ENCODE results near the gene DSCAML1. TPM values are rescaled to one million over a fixed set of nuclear protein-coding genes. Genes with fewer than 3 reads are reported as not detected.

DSCAML1 gene
- total RNA-seq, 1 experiment from 2014 or later, result not detected

- DNase-seq (ENCODE audit: low read depth), result no peak
These were observed 245.2 kb downstream of the DSCAML1 start for GRCh38 chr11:117551761-117552343.

- DNase-seq (ENCODE audit: low read depth), result no peak
These were observed 246.6 kb downstream of the DSCAML1 start for GRCh38 chr11:117550466-117550865.

GRCh38 chr11:117549417-117549816 lies 247.6 kb downstream of the DSCAML1 start:
- no peak for DNase-seq (ENCODE audit: low read depth)

GRCh38 chr11:117548876-117549275 lies 248.1 kb downstream of the DSCAML1 start:
- no peak for DNase-seq (ENCODE audit: low read depth)

- no peak for DNase-seq (ENCODE audit: low read depth)
These were observed 249.1 kb downstream of the DSCAML1 start for GRCh38 chr11:117547946-117548345.

DNA sequence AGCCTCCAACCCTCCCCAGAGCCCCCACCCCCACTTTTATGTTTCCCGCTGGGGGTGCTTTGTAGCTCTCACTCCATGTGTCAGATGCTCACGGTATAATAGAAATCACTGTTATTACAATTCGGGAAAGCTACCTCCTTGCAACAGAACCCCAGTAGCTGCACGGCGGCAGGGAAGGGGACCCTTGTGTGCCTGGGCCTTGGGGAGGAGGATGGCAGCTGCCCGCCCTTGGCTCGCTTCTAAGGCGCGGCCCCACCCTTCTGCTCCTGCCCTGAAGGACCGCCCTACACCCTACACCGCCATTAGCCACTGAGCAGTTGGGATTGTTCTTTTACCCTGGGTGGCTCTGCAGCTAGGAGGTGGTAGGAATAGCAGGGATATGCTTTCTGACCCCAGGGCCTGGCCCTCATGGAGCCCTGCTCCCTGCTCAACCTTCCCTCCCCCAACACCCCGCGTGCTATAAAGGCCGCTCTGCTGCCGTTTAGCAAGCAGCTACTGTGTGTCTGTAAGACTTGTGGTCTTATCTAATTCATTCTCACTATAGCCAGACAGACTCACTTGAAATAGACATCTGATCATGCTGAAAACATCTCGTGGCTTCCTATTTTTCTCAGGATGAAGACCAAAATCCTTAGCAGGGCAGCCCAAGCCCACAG lies 249.7 kb downstream of the DSCAML1 start:
- no peak for DNase-seq (ENCODE audit: low read depth)

- no peak for DNase-seq (ENCODE audit: low read depth)
These were observed 250.4 kb downstream of the DSCAML1 start for GRCh38 chr11:117546431-117547194.

- DNase-seq (ENCODE audit: low read depth), result no peak
These were observed 251.3 kb downstream of the DSCAML1 start for GRCh38 chr11:117545706-117546105.

DNA sequence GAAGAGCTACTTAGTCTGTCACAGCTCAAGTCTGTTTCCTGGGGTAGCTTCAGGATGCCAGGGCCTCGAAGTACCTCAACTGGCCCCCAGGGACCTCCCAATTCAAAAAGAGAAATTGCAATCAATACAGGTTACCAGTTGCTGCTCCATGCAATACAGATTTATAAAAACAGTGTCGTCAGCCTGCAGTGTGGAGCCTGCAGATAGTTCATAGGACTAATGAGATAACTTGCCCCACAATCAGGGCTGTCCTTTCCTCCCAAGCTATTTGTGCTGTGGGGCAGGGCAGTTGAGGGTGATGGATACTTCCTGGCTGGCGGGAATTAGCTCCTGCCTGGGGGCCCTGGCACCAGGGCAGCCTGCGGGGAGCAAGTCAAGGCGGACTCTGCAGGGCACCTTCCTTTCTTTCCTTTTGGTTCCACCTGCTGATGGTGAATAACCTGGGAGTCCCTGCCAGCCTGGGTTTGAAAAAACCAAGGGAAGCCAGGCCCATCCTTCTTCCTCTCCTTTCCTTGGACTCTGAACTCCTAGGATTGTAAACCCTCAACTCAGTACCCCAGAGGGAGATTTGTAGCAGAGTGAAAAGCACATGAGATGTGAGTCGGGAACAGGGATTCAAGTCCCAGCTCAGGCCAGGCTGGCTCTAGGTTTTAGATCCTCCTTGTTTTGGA lies 252.8 kb downstream of the DSCAML1 start:
- DNase-seq (ENCODE audit: low read depth), result no peak

DNA sequence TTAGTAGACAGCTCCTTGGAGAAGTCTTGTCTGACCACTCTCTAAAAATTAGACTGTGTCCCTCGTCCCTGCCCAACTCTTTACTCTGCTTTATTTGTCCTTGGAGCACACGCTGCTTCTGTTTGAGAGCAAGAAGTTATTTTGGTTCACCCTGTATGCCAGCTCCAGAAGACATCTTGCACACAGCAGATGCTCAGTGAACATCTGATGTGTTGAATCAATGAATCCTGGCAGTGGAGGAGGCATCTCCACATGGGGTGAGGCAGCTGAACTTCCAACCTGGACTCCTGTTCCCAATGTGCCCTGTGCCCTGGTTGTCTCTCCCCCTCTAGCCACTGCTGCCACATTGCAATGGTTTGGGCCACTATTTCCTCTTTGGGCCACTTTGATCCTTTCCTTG lies 255.8 kb downstream of the DSCAML1 start:
- no peak for DNase-seq (ENCODE audit: low read depth)

GRCh38 chr11:117538263-117539135 lies 258.5 kb downstream of the DSCAML1 start:
- DNase-seq (ENCODE audit: low read depth), result no peak

GRCh38 chr11:117535850-117536411 lies 261.1 kb downstream of the DSCAML1 start:
- DNase-seq (ENCODE audit: low read depth), result no peak

DNA sequence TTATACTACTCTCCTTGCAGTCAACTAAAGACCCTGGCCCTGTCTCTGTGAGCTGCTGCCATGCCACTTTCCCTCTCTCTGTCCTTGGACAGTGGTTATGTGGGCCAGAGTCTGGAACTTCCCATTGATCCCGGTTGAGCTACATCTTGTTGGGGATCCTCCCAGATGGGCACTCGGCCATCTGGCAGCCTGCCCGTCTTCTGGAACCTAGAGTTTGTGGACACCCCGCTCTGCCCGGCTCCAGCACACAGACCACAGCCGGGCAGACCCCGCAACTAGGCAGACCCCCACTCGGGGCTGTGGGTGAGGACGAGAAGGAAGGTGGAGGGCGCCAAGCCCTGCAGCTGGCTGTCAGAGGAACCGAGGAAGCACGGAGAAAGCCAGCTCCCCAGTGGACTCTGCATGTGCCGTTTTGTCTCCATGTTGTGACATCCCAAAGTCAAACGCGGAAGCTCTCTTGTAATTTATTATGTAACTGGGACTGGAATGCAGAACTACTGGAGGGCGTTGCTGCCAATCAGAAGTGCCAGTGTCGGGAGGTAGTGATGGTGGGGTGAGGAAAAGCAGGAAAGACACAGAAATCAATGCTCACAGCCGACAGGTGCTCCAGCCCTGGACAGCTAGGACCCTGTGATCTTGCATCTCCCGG lies 261.7 kb downstream of the DSCAML1 start:
- DNase-seq (ENCODE audit: low read depth), result no peak

DNA sequence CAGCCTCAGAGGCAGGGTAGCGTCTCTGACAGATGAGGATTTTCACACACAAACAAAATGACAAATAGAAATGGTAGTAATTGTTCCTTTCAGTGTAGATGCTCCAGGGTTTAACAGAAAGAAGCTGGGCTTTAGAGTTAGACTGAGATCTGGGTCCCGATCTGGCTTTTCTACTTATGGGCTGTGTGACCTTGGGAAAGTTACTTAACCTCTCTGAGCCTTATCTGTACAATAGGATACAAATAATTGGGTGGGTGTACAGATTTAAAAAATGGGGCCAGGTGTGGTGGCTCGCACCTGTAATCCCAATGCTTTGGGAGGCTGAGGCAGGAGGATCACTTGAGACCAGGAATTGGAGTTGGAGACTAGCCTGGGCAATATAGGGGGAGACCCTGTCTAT lies 264.4 kb downstream of the DSCAML1 start:
- DNase-seq (ENCODE audit: low read depth), result no peak

DNA sequence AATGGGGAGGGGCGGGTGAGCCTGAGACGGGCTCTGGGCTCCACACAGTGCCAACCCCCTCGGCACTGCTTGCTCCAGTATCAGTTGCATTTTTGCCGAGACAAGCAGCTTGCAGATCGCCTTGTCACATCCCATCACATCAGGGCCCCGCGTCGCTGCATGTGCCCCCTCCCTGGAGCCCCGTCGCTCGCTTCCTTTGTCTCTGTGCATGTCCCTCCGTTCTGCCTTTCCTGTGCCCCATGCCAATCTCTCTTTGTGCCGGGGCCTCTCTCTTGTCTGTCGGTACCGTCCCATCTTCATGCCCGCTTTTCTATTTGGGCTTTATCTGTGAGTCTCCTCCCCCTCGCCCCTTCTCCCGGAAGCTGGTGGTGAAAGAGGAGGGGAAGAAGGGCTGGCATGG lies 267.2 kb downstream of the DSCAML1 start:
- no peak for DNase-seq (ENCODE audit: low read depth)

DNA sequence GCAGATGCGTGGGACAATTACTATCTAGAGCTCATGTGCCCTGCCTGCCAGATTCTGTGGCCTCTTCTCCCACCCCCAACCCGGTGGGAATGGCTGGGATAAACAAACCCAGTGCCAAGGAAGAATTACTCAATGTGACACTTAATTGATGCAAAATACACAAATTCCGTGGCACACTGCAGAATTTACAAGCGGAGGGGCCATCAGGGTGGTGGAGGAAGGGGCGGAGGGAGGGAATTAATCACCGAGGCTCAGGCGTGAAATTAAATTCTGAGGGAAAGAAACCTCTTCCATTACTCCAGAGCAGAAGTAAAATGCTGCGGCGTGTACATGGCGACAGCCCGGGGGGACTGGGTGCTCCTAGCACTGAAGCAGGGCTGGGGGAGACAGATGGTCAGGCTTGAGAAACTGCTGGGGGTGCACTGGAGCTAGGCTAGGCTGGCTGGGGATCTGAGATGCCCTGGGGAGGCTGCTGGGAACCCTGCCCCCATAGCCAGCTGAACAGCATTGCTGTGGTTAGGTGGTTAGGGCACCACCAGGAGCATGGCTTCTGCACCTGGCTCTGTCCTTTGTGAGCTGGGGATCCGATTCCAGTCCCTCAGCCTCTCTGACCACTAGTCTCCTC lies 268.8 kb downstream of the DSCAML1 start:
- DNase-seq (ENCODE audit: low read depth), result no peak

DNA sequence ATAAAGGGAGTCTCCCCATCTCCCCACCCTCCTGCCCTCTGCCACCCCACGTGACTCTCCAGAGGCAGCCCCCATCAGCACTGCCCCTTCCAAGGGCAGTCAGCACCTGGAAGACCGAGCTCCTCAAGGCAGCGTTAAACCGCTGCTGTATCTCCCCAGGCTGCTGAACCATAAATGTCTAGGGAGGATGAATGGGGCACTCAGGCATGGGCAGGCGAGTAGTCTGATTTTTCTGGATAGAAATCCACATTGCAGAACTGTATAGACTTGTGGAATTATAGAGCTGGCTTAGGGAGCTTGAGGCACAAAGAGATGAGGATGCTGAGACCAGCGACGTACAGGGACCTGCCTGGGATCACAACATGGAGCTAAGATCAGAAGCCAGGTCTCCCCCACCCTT lies 269.7 kb downstream of the DSCAML1 start:
- DNase-seq (ENCODE audit: low read depth), result no peak

GRCh38 chr11:117525866-117526542 lies 271.0 kb downstream of the DSCAML1 start:
- no peak for DNase-seq (ENCODE audit: low read depth)

- no peak for DNase-seq (ENCODE audit: low read depth)
These were observed 272.4 kb downstream of the DSCAML1 start for GRCh38 chr11:117524468-117525183.

All from M059J (cell line).